HG03060 (cell line): ENCODE data around the gene GORASP1.

Experiments
- ATAC-seq: cut with Tn5 transposase; IDR thresholded peaks from one replicate; pipeline ENCODE4 v1.9.1; 2021; ENCODE audit warnings: low read depth, moderate number of reproducible peaks; ENCODE audit not compliant: unreplicated experiment

GORASP1 gene

DNA sequence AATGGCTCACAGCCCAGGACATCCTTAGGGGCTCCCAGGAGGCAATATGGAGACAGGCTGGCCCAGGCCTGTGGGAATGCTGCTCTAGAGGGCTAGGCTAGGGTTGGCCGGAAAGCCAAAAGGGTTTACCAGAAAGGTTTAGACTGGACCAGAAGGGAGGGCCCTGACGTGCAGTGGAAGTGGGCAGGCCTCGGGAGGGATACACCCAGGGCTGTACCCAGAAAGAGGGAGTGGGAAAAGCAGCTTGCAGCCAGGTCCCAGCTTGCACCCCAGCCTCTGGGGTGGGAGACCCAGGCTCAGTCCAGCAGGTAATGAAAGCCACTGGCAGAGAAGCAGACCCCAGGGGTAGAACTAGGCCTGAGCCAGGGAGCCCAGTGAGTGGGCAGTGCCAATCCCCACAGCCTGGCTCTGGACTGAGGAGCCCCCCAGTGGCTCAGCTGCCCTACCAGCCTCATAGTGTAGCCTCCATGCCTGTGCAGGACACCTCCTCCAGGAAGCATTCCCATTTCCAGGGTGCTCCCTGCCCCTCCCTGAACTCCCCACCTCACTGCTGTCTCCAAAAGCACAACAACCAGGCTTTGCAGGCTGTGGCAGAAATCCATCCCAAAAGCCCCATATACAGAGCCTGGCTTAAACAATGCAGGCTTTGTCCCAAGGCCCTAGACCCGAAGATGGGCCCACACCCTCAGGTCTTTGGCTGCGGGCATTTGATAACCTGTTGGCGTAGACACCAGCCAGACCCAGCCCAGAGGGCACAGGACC is 3.5 kb downstream of the GORASP1 start:
- ATAC-seq: no peak

DNA sequence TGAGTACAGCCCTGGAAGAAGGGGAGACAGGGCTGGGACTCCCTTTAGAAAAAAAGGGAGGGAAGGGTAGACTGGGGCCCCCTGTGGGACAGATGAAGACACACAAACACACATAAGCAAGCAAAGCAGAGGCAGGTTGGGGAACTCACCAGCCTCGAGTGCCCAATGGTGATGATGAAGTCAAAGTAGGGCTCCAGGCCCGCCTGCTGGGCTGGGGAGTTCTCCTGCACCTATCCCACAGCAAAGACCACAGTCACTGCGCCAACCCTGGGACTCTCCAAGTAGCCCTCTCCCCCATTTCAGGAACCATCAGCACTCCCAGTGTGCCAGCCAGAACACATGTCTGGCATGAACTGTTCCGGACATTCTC is 4.1 kb downstream of the GORASP1 start:
- no peak for ATAC-seq

DNA sequence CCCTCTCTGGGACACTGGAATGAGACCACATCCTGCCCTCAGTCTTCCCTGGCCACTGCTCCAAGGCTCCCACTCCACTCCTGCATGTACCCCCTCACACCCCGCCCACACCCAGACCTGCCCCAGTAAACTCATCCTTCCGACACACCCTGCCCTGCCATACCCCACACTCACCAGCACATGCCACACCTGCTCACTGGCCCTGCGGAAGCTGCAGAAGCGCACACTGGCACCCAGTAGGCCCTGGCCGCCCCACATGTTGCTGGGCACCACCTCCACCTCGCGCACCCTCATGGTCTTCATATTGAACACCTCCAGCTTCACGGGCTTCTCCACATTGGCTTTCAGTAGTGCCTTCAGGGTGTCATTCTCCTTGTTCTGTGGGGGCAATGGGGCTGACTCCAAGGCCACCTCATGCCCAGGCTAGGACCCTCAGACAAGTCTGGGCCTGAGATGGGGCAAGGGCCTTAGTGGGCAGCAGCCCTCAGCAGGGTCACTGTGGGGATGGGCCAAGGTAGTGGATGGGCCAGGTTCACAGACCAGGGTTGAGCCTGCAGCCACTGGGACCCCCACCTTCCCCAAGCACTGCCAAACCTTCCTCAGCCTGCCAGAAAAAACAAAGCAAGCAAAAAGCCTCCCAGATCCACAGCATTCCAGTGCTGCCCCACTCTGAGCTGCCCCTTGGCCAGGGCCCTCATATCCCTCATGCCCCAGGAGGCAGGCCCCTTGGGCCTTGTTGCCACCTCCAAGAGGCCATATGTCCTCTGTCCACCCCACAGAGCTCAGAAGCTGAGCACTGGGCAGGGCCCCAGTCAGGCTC is 4.7 kb downstream of the GORASP1 start:
- no peak for ATAC-seq

DNA sequence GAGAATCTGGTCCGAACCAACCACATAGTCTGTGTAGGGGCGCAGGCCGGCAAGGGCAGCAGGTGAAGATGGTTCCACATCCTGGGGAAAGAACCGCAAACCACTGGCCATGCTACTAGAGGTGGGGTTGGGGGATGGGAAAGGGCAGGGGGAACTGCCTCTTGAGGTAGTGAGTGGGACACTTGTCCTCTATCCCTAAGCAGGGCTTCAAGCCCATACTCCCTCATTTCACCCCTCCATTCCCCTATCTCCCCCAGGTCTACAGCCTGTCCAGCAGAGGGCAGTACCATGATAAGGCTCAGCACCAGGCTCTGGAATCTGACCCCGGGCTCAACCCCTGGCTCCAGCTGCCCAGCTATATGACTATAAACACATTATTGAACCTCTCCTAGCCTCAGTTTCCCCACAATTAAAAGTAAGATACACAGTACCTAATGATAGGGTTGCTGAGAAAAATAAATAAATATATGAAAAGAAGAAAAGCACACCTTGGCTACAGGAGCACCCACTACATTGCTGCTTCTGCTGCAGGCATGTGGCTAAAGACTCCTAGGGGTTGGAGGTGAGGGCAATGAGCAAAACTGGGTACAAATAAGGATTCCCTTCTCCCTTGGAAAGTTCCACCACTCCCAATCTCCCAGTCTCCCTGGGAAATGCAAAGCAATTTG is 6.3 kb downstream of the GORASP1 start:
- no peak for ATAC-seq

DNA sequence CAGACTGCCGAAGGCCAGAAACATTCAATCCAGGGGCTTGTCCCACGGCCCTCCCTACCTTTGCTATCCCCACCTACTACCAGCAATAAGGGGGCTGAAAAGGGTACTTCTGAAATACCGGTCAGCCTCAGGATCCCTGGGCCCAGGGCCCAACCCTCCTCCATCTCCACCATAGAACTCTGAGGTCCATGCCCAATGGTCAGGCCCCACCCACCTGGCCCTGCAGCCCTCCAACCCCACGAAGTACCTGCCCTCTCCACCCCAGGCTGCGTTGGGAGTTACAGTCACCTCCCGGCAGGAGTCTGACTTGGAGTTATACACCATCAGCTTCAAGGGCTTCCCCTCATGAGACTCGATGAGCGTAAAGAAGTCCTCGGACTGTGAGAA is 6.9 kb downstream of the GORASP1 start:
- ATAC-seq: no peak

DNA sequence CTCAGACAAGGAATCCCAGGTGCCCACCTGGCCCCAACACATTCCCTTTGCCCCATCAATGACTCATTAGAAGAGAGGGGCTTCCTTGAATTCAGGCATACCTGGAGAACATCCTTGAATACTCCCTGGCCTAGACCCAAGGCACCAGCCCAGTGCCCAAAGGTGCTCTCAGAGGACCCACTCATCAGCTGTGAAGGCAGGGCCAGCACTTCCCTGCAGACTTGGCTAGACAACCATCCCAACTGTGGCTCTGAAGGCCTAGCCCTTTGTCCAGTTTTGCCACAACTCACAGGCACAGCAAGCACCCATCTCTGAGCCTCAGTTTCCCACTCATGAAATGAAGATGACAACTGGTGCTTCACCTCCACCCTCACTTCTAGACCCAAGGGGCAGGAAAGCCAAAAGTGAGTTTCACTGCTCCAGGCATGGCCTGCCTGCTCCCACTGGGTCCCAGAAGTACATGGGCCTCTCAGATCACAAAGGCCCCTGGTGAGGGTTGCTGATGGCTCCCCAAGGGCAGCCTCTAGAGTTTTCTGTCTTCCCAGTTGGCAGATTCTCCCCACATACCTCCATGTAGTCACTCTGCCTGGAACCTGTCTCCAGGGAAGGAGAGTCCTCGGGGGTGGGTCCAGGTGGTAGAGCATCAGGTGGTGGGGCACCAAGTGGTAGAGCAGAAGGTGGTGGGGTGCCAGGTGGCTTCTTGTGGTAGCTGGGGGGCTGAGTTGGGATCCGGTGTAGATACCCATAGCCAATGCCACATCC is 7.5 kb downstream of the GORASP1 start:
- ATAC-seq: no peak

DNA sequence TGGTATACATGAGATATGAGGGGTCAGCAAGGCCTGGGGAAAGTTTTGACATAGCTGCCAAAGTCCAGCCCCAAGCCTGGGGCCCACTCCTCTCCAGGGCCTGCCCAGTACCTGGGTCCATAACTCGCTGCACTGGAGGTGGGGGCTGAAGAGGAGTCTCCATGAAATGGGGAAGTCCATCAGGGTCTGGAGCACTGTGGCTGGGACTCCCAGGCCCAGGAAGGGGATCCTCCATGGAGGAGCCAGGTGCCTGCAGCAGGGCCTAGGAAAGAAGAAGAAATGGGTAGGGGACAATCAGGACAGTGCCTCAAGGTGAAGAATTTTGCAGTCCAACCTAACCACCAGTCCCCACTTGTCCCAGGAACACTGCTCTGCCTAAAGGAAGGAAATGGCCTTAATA is 8.2 kb downstream of the GORASP1 start:
- no peak for ATAC-seq

DNA sequence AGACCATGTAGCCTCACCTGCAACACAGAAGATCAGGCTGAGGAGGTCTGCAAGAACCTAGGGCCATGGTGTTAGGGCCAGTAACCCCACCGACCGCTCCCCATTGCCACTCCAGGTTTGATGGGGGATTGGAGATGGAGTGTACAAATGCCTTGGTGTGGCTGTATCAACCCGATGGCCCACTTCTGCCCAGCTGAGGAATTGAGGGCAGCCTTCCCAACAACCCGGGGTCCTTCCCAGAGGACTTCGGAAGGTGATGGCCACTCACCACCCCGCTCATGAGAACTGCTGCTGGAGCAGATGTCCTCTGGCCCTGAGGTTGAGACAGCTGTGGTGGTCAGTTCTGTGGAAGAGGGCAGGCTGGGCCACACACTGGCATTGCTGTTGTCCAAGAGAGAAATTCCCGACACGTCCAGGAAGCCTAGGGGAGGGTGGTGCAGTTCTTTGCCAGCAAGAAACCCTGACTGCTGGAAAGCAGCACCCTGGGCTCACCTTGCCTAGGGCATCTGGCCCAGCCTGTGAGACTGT is 8.9 kb downstream of the GORASP1 start:
- ATAC-seq: no peak

DNA sequence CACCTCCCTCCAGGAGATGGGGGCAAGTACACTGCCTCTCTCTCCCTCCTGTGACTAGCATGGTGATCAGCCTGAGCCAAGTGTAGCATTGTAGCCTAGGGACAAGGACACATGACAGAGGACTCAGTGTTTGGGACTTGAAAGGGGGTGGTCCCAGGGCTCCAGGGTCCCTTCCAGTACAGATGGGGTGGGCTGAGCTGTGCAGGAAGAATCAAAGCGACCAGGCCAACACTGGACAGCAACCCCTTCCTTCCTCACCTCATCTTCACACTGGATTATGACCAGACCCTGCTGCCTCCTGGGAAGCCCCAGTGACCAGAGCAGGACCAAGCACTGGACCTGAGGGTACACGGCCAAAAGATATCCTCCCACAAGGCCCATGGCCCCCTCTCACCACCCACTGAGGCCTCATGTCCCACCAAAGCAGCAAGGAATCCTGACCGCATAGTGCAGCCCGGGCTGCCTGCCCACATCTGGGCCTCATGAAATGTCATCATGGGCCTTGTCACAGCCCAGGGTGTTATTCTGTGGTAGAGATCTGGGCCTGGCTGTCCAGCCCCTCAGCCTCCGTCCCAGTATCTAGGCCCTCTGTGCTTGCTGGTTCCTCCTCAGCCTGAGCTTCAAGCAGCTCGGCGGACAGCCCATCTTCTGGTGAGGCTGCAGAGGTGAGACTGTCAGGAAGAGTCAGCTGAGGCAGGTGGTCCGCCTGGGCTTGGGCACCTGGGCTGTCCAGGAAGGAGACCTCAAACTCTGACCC is 9.5 kb downstream of the GORASP1 start:
- no peak for ATAC-seq

DNA sequence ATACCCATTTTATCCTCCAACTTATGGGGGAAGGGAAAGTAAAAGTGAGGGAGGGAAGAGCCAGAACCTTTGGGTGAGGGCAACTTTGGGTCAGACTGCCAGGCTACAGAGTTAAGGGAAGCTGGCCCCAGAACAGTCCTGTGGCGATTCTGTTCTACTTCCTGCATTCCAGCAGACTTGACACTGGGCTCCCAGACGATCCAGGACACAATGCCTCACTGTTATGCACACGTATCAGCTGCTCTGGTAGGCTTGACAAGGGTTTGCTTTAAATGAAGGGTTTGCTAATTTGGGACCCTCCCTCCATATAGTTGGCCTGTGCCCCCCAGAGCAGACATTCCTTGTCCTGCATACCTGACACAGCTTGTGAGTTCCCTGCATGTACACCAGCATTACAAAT is 10.7 kb downstream of the GORASP1 start:
- ATAC-seq: no peak

DNA sequence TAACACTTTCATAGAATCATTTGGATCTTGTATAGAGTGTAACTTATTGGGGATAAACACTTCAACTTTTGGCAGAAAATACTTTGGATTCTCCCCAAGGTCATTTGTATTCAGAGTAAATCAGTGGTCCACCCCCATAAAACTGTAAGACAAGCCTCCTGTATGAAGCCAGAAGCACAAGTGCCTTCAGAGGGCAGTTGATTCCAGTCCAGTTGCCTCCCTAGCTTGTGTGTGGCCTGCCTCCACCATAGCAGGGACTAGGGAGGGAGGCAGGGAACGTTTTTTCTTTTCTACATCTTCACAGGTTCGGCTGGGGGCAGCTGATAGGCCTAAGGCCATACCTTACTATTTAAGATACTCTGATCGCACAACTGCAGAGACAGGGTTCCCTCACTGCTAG is 11.6 kb downstream of the GORASP1 start:
- ATAC-seq: no peak

DNA sequence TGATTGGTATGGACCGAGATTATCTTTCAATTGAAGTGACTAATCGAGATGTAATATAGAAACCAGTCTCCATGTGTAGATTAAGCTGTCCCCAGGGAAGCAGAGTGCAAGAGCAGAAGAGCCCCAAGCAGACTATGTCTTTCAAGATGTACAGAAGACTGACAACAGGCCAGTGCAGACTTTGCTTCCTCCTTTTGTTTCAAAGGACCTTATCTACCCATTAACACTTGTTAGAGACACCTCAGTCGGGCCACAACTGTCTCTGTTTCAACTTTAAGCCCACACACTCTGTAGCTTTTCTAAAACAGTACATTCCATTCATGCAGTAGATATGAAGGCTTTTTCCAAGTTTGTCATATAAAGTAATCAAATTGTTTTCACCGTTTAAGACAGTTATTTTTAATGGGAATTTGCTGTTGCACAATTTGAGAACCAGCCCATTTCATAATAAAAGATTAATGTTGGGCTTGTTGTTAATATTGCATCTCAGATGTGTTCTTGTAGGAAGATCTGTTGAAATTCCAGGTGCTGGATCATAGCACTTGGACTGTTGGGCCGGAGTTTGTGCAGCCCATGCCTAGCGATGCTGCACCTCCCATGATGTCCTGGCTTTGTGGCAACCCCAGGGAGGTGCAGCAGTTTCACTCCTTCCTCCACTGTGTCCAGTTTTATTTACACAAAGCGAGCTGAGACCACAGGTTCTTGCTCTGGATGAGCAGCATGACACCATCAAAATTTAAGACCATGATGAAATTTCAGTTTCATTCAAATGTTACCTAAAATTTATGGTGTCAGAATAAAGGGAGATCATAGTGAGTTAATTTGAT is 12.4 kb downstream of the GORASP1 start:
- no peak for ATAC-seq

DNA sequence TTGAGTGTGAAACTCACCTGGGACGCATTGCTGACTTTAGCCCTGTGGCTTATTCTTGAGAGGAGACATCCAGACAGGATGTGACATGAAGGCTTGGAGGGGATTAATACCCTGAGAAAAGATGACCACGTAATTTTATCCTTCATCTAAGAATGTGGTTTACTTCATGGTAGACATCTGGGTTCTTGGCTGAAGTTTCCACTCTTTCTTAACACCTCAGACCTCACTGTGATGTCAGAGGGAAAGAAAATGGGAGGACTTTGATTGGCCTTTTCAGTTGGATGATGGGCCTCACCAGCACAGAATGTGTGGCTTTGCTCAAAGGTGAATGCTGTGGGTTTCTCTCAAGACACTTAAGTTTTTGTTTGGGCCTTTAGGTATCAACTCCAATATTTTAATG is 16.5 kb downstream of the GORASP1 start:
- no peak for ATAC-seq

DNA sequence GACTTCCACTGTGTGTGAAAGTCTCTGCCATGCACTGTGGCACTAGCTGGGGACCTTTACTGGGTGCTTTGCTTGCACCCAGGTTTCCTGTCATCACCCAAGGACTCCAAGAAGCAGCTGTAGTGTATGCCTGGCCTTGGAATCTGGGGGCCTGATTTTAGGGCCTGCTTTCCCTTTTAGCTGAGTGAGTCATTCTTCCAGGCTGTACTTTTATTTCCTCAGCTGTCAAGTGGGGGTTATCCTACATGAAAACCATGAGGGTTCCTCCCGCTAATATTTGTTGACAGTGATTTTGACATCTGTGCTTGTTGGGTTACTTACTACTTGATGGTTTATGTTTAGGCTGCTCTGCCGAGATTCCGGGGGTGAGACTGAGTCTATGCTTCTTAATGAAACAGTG is 18.5 kb downstream of the GORASP1 start:
- no peak for ATAC-seq

DNA sequence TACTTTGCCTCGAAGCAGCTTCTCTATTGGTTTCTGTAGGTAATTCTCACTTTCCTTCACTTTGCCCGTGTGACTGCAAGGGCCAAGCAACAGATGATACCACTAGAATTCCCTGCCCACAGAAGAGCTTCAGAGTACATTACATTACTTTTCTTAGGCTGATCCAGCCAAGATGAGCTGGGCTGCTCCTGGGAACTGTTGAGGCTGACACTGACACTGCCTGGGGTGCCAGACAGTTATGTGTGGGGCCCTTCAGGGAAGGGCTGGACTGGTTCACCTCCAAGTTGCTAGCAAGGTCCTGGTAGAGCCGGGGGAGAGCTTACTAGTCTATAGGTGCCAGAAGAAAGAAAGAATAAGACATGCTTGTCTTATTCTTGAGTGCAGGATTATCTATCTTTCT is 19.0 kb downstream of the GORASP1 start:
- ATAC-seq: no peak

DNA sequence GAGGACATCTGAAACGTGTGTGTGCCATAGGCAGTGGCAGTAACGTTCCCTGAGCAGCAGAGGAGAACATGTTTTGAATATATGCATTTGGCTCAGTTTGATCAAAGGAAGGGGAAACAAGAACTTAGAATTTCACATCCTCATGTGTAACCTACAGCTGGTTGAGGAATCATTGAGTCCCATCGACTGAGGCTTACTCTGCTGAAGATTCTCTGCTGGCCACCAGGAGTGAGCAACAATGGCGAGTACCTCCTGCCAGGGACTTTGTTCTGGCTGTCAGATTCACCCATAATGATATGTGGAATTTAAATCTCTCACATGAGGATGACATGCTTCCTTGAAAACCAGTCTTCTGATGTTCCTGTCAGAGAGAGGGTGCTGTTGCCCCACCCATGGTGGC is 21.3 kb downstream of the GORASP1 start:
- no peak for ATAC-seq

DNA sequence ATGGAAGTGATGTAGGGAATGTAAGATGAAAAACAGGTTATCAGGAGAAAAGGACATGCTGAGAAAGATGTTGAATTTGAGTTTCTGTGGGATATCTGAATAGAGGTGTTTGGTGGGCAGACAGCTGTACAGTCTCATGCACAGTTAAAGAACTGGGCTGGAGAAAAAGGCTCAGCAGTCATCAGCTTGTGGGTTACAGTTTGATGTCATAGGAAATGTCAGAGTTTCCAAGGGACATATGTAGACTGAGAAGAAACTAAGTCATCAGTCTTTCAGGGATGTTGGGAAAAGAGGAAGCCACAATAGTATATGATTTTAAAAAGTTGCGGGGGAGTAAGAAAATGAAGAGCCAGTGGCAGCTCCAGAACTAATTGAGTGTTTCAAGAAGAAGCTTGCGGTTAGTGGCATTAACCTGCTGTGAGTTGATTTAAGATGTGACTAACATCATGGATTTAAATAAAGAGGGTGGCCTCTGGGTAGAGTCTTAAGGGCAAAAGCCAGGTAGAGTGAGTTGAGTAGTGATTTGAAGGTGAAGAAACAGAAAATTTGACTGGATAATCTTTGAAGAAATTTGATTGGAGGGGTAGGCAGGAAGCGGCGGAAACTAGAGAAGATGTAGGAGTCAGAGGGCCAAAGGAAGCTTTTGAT is 24.6 kb downstream of the GORASP1 start:
- no peak for ATAC-seq

DNA sequence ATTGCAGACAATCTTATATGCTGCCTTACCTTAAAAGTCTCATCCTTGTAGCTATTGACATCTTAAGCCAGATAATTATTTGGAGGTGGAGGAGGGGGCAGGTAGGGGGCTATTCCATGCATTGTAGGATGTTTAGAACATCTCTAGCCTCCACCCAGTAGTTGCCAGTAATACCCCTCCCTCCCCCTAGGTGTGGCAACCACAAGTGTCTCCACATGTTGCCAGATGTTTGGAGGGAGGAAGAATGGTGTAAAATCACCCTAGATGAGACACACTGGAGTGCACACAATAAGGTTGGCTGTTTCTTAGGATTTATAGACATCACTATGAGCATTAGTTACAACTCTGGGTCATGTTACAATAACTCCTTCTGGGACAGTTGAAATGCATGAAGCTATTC is 27.4 kb downstream of the GORASP1 start:
- no peak for ATAC-seq

DNA sequence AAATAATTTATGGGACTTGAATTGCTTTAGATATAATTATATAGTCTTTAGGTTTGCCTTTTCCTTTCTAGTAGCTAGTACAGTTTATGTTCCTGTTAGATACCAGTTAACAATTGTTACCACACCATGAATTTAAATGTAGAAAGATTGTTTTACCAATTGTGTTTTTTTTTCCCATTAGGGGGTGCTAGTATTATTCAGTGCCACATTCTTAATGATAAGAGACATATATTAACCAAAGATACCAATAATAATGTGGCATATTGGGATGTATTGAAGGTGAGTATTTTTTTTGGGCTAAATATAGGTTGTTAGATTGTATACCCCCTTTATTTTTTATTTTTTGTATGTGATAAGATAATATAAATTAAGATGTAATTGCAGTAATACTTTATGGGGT is 27.9 kb downstream of the GORASP1 start:
- no peak for ATAC-seq
